GM23338 (cell line): ENCODE results near the gene ATP13A2. TPM values are rescaled to one million over a fixed set of nuclear protein-coding genes. Genes with fewer than 3 reads are reported as not detected.

Experiments used
- ATAC-seq: fragments of 200-7000 bp; cut with Tn5 transposase; 3 replicates; pipeline ENCODE4 v1.9.1; 2020
- DNase-seq: peaks from one replicate; pipeline ENCODE4 v3.0.0-alpha.2; 2015; ENCODE audit warnings: low spot score
- H2AFZ ChIP-seq: fragments of 200-600 bp; sonication (generic); 2 replicates; pipeline ENCODE4 v1.8.0; 2016; ENCODE audit warnings: antibody characterized with exemption, mild to moderate bottlenecking, moderate library complexity
- H3F3A ChIP-seq: fragments of 200-600 bp; sonication (generic); replicated peaks from 2 replicates; pipeline ENCODE4 v1.8.0; 2017; ENCODE audit warnings: antibody characterized with exemption, mixed run types, low read depth
- H3K27ac ChIP-seq: fragments of 200-600 bp; sonication (generic); 2 replicates; pipeline ENCODE4 v1.6.1; 2016; ENCODE audit warnings: low read depth
- H3K27me3 ChIP-seq: fragments of 200-600 bp; sonication (generic); 2 replicates; pipeline ENCODE4 v1.8.0; 2016; ENCODE audit warnings: mild to moderate bottlenecking, mixed run types, moderate library complexity; ENCODE audit not compliant: insufficient read depth
- H3K36me3 ChIP-seq: fragments of 200-600 bp; sonication (generic); 2 replicates; pipeline ENCODE4 v1.8.0; 2016; ENCODE audit warnings: mild to moderate bottlenecking; ENCODE audit not compliant: insufficient read depth
- H3K4me1 ChIP-seq: fragments of 200-600 bp; sonication (generic); 2 replicates; pipeline ENCODE4 v1.8.0; 2016; ENCODE audit warnings: mild to moderate bottlenecking, moderate library complexity; ENCODE audit not compliant: insufficient read depth
- H3K4me2 ChIP-seq: fragments of 200-600 bp; sonication (generic); 2 replicates; pipeline ENCODE4 v1.7.1; 2017; ENCODE audit warnings: mixed run types
- H3K4me3 ChIP-seq: fragments of 200-600 bp; sonication (generic); 2 replicates; pipeline ENCODE4 v1.6.1; 2016; ENCODE audit warnings: mixed run types
- H3K79me2 ChIP-seq: fragments of 200-600 bp; sonication (generic); replicated peaks from 2 replicates; pipeline ENCODE4 v1.8.0; 2017; ENCODE audit warnings: mild to moderate bottlenecking; ENCODE audit not compliant: insufficient read depth
- H3K9me2 ChIP-seq: fragments of 200-600 bp; sonication (generic); 2 replicates; pipeline ENCODE4 v1.8.0; 2017; ENCODE audit not compliant: insufficient read depth
- H4K20me1 ChIP-seq: fragments of 200-600 bp; sonication (generic); replicated peaks from 2 replicates; pipeline ENCODE4 v1.8.0; 2017; ENCODE audit warnings: mild to moderate bottlenecking; ENCODE audit not compliant: insufficient read depth
- H3K27ac Mint-ChIP-seq: 2 replicates; pipeline ENCODE4 v1.8.0; 2020; ENCODE audit warnings: inconsistent platforms, mild to moderate bottlenecking, moderate library complexity, mixed read lengths
- H3K27me3 Mint-ChIP-seq: 3 replicates; pipeline ENCODE4 v1.8.0; 2022; ENCODE audit warnings: low read depth, mild to moderate bottlenecking, moderate library complexity, mixed read lengths, inconsistent platforms; ENCODE audit not compliant: insufficient read depth, poor library complexity
- H3K36me3 Mint-ChIP-seq: 3 replicates; pipeline ENCODE4 v1.8.0; 2021; ENCODE audit warnings: low read depth, mild to moderate bottlenecking, inconsistent platforms, moderate library complexity, mixed read lengths
- H3K4me1 Mint-ChIP-seq: 3 replicates; pipeline ENCODE4 v1.8.0; 2020; ENCODE audit warnings: mild to moderate bottlenecking, inconsistent platforms, mixed read lengths
- H3K4me3 Mint-ChIP-seq: 3 replicates; pipeline ENCODE4 v1.8.0; 2021; ENCODE audit warnings: moderate library complexity, mild to moderate bottlenecking, inconsistent platforms, mixed read lengths
- H3K9me3 Mint-ChIP-seq: 3 replicates; pipeline ENCODE4 v1.8.0; 2020; ENCODE audit warnings: moderate library complexity, mild to moderate bottlenecking, inconsistent platforms, mixed read lengths
- CREB1 ChIP-seq: fragments of 250-450 bp; sonication (Bioruptor Pico); IDR thresholded peaks from 2 replicates; pipeline ENCODE4 v1.5.0; 2020; ENCODE audit warnings: low read depth, mild to moderate bottlenecking, moderate library complexity
- EZH2 ChIP-seq: fragments of 200-600 bp; sonication (generic); IDR thresholded peaks from one replicate; pipeline ENCODE4 v1.8.0; 2017; ENCODE audit warnings: antibody characterized with exemption, mild to moderate bottlenecking, low read depth; ENCODE audit not compliant: unreplicated experiment
- EZH2phosphoT487 ChIP-seq: fragments of 200-600 bp; sonication (generic); IDR thresholded peaks from one replicate; pipeline ENCODE4 v1.8.1; 2018; ENCODE audit warnings: antibody characterized with exemption; ENCODE audit not compliant: unreplicated experiment
- JUNB ChIP-seq: IDR thresholded peaks from one replicate; pipeline ENCODE4 v1.6.1; 2016; ENCODE audit warnings: antibody characterized with exemption; ENCODE audit not compliant: unreplicated experiment
- NANOG ChIP-seq: IDR thresholded peaks from 2 replicates; pipeline ENCODE4 v1.6.1; 2016; ENCODE audit warnings: antibody characterized with exemption, borderline replicate concordance
- POLR2AphosphoS5 ChIP-seq: IDR thresholded peaks from 2 replicates; pipeline ENCODE4 v1.6.1; 2016; ENCODE audit warnings: antibody characterized with exemption, low read depth
- STAT1 ChIP-seq: IDR thresholded peaks from one replicate; pipeline ENCODE4 v1.6.1; 2016; ENCODE audit warnings: antibody characterized with exemption; ENCODE audit not compliant: unreplicated experiment
- ZNF114 ChIP-seq: fragments of 250-450 bp; sonication (Bioruptor Pico); IDR thresholded peaks from 2 replicates; pipeline ENCODE4 v1.5.0; 2020; ENCODE audit warnings: mild to moderate bottlenecking, moderate library complexity
- ZNF331 ChIP-seq: fragments of 250-450 bp; sonication (Bioruptor Pico); IDR thresholded peaks from 2 replicates; pipeline ENCODE4 v1.5.0; 2020; ENCODE audit warnings: low read depth, mild to moderate bottlenecking, moderate library complexity
- polyA plus RNA-seq: library from polyadenylated mRNA; unstranded; fragments of >200 nt; fragmentation: Nextera tagmentation; extraction: Ambion mirVana; gene quantifications from 2 replicates; pipeline ENCODE4 v1.2.1, GENCODE V29; 2016
- total RNA-seq: library from RNA; depleted of rRNA; stranded (reverse); fragments of >200 nt; shearing (Covaris generic); gene quantifications from 2 replicates; pipeline ENCODE4 v1.2.3, GENCODE V29; 2014
- TF ChIP-seq, protein P1 (sequence below): fragments of 250-450 bp; sonication (Bioruptor Pico); IDR thresholded peaks from 2 replicates; pipeline ENCODE4 v1.5.0; 2020; ENCODE audit warnings: mild to moderate bottlenecking, moderate library complexity
- TF ChIP-seq, protein P2 (sequence below): IDR thresholded peaks from one replicate; pipeline ENCODE4 v1.6.1; 2018; ENCODE audit warnings: antibody characterized with exemption; ENCODE audit not compliant: unreplicated experiment
- TF ChIP-seq, protein P3 (sequence below): IDR thresholded peaks from 2 replicates; pipeline ENCODE4 v1.6.1; 2016; ENCODE audit warnings: antibody characterized with exemption
- TF ChIP-seq, protein P4 (sequence below), 2 experiments: fragments of 200-600 bp in 1 of 2; sonication (generic) in 1 of 2; conservative IDR thresholded peaks; 2 replicates each; pipeline versions ENCODE4 v1.5.1 to v1.6.1; 2016 to 2017; ENCODE audit warnings: antibody characterized with exemption in 2 of 2, low read depth in 2 of 2, mild to moderate bottlenecking in 2 of 2, moderate library complexity in 1 of 2

The ATP13A2 gene
- total and polyA plus RNA-seq, 2 experiments from 2014 or later: 30.1 to 87.7 TPM

GRCh38 chr1:16984717-16985116 lies 27.0 kb downstream of the ATP13A2 start:
- no peak overlapping the region for H3K27ac ChIP-seq
- TF ChIP-seq EZH2 (no peak), EZH2phosphoT487 (no peak), NANOG (no peak), CREB1 (CRISPR knock-in tag) (no peak), JUNB (no peak), STAT1 (no peak), ZNF114 (CRISPR knock-in tag) (no peak), POLR2AphosphoS5 (no peak), ZNF331 (CRISPR knock-in tag) (no peak)
- TF ChIP-seq, protein P1, sequence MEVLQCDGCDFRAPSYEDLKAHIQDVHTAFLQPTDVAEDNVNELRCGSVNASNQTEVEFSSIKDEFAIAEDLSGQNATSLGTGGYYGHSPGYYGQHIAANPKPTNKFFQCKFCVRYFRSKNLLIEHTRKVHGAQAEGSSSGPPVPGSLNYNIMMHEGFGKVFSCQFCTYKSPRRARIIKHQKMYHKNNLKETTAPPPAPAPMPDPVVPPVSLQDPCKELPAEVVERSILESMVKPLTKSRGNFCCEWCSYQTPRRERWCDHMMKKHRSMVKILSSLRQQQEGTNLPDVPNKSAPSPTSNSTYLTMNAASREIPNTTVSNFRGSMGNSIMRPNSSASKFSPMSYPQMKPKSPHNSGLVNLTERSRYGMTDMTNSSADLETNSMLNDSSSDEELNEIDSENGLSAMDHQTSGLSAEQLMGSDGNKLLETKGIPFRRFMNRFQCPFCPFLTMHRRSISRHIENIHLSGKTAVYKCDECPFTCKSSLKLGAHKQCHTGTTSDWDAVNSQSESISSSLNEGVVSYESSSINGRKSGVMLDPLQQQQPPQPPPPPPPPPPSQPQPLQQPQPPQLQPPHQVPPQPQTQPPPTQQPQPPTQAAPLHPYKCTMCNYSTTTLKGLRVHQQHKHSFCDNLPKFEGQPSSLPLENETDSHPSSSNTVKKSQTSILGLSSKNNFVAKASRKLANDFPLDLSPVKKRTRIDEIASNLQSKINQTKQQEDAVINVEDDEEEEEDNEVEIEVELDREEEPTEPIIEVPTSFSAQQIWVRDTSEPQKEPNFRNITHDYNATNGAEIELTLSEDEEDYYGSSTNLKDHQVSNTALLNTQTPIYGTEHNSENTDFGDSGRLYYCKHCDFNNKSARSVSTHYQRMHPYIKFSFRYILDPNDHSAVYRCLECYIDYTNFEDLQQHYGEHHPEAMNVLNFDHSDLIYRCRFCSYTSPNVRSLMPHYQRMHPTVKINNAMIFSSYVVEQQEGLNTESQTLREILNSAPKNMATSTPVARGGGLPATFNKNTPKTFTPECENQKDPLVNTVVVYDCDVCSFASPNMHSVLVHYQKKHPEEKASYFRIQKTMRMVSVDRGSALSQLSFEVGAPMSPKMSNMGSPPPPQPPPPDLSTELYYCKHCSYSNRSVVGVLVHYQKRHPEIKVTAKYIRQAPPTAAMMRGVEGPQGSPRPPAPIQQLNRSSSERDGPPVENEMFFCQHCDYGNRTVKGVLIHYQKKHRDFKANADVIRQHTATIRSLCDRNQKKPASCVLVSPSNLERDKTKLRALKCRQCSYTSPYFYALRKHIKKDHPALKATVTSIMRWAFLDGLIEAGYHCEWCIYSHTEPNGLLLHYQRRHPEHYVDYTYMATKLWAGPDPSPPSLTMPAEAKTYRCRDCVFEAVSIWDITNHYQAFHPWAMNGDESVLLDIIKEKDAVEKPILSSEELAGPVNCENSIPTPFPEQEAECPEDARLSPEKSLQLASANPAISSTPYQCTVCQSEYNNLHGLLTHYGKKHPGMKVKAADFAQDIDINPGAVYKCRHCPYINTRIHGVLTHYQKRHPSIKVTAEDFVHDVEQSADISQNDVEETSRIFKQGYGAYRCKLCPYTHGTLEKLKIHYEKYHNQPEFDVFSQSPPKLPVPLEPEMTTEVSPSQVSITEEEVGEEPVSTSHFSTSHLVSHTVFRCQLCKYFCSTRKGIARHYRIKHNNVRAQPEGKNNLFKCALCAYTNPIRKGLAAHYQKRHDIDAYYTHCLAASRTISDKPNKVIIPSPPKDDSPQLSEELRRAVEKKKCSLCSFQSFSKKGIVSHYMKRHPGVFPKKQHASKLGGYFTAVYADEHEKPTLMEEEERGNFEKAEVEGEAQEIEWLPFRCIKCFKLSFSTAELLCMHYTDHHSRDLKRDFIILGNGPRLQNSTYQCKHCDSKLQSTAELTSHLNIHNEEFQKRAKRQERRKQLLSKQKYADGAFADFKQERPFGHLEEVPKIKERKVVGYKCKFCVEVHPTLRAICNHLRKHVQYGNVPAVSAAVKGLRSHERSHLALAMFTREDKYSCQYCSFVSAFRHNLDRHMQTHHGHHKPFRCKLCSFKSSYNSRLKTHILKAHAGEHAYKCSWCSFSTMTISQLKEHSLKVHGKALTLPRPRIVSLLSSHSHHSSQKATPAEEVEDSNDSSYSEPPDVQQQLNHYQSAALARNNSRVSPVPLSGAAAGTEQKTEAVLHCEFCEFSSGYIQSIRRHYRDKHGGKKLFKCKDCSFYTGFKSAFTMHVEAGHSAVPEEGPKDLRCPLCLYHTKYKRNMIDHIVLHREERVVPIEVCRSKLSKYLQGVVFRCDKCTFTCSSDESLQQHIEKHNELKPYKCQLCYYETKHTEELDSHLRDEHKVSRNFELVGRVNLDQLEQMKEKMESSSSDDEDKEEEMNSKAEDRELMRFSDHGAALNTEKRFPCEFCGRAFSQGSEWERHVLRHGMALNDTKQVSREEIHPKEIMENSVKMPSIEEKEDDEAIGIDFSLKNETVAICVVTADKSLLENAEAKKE (CRISPR knock-in tag): no peak
- TF ChIP-seq, protein P2, sequence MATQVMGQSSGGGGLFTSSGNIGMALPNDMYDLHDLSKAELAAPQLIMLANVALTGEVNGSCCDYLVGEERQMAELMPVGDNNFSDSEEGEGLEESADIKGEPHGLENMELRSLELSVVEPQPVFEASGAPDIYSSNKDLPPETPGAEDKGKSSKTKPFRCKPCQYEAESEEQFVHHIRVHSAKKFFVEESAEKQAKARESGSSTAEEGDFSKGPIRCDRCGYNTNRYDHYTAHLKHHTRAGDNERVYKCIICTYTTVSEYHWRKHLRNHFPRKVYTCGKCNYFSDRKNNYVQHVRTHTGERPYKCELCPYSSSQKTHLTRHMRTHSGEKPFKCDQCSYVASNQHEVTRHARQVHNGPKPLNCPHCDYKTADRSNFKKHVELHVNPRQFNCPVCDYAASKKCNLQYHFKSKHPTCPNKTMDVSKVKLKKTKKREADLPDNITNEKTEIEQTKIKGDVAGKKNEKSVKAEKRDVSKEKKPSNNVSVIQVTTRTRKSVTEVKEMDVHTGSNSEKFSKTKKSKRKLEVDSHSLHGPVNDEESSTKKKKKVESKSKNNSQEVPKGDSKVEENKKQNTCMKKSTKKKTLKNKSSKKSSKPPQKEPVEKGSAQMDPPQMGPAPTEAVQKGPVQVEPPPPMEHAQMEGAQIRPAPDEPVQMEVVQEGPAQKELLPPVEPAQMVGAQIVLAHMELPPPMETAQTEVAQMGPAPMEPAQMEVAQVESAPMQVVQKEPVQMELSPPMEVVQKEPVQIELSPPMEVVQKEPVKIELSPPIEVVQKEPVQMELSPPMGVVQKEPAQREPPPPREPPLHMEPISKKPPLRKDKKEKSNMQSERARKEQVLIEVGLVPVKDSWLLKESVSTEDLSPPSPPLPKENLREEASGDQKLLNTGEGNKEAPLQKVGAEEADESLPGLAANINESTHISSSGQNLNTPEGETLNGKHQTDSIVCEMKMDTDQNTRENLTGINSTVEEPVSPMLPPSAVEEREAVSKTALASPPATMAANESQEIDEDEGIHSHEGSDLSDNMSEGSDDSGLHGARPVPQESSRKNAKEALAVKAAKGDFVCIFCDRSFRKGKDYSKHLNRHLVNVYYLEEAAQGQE: no peak
- TF ChIP-seq, protein P3, sequence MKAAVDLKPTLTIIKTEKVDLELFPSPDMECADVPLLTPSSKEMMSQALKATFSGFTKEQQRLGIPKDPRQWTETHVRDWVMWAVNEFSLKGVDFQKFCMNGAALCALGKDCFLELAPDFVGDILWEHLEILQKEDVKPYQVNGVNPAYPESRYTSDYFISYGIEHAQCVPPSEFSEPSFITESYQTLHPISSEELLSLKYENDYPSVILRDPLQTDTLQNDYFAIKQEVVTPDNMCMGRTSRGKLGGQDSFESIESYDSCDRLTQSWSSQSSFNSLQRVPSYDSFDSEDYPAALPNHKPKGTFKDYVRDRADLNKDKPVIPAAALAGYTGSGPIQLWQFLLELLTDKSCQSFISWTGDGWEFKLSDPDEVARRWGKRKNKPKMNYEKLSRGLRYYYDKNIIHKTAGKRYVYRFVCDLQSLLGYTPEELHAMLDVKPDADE: no peak
- TF ChIP-seq, protein P4, sequence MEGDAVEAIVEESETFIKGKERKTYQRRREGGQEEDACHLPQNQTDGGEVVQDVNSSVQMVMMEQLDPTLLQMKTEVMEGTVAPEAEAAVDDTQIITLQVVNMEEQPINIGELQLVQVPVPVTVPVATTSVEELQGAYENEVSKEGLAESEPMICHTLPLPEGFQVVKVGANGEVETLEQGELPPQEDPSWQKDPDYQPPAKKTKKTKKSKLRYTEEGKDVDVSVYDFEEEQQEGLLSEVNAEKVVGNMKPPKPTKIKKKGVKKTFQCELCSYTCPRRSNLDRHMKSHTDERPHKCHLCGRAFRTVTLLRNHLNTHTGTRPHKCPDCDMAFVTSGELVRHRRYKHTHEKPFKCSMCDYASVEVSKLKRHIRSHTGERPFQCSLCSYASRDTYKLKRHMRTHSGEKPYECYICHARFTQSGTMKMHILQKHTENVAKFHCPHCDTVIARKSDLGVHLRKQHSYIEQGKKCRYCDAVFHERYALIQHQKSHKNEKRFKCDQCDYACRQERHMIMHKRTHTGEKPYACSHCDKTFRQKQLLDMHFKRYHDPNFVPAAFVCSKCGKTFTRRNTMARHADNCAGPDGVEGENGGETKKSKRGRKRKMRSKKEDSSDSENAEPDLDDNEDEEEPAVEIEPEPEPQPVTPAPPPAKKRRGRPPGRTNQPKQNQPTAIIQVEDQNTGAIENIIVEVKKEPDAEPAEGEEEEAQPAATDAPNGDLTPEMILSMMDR (conservative IDR thresholded peaks at IDR 0.05; ENCODE audit: low read depth in 2 of 2): no peak
- no peak overlapping the region for H3K4me2 ChIP-seq
- DNase-seq (no peak), ATAC-seq (no peak)
- H4K20me1 ChIP-seq: no peaks in the 10 kb centered on the region
- H3K4me3 ChIP-seq: no peak overlapping the region
- no peaks in the 10 kb centered on the region for H3K27me3 ChIP-seq
- Mint-ChIP-seq H3K4me1 (peaks cover 25% of the 10 kb centered on the region), H3K27ac (no peak overlapping the region), H3K9me3 (no peaks in the 10 kb centered on the region; the same call in 2 of the 3 replicates), H3K36me3 (peaks cover 6% of the 10 kb centered on the region; the same call in 1 of the 3 replicates), H3K27me3 (peaks cover 19% of the 10 kb centered on the region), H3K4me3 (no peak overlapping the region)
- H3K79me2 ChIP-seq: peaks cover 3% of the 10 kb centered on the region
- H3K36me3 ChIP-seq: no peaks in the 10 kb centered on the region
- H3K4me1 ChIP-seq: no peaks in the 10 kb centered on the region; the same call in 1 of the 2 replicates
- no peak overlapping the region for H2AFZ ChIP-seq
- H3K9me2 ChIP-seq: no peaks in the 10 kb centered on the region
- peaks cover 10% of the 10 kb centered on the region; the same call in 1 of the 2 replicates for H3F3A ChIP-seq
